AG09309 (cell line): ENCODE measurements around the gene NTNG1.

Source experiments
- DNase-seq: peaks from one replicate; pipeline ENCODE4 v3.0.0-alpha.2; 2010; ENCODE audit warnings: low read depth
- H3K4me3 ChIP-seq: 2 replicates; pipeline ENCODE4 v1.5.1; 2011; ENCODE audit warnings: mild to moderate bottlenecking, low read depth, low read length, moderate library complexity; ENCODE audit not compliant: control insufficient read depth
- CTCF ChIP-seq: IDR thresholded peaks from 2 replicates; pipeline ENCODE4 v1.5.1; 2011; ENCODE audit warnings: mild to moderate bottlenecking, low read depth, low read length, inconsistent platforms; ENCODE audit not compliant: insufficient read depth, control insufficient read depth; ENCODE audit errors: missing control alignments

The NTNG1 gene

DNA sequence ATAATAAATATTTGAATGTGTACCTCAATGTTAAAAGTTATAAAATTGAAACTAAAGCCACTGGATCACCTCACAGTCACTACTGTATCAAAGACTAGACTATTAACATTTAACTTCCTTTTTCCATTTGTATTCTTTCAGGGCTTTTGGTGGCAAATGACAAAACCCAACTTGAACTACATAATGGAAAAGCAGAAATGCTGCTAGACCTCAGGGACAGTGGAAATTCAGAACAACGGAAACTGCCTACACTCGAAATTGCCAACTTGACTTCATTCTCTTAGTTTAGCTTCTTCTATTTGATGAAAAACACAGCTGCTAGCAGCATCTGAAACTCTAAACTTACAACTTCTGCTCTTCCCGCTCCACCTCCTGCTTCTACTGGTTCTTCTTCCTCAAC, 34.9 kb upstream of the NTNG1 start:
- DNase-seq: no peak
- no peak for TF ChIP-seq CTCF

DNA sequence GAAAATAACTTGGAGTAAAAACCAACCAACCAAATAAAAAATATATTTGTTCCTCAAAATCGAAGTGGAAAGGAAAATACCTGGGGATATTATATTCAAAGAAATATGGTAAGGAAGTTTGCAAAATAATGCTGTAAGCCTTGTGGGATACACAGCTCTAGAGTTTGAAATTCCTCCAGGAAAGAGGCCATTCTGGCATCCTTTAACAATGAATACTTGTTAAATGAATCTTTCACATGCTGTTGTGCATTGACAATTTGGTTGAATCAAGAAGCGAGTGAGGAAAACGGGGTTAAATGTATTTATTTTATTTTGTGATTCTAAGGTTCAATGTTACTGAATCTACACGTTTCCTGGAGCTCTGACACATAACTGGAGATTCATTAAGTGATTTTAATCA, 30.5 kb upstream of the NTNG1 start:
- TF ChIP-seq CTCF: no peak
- DNase-seq: peak; percentile 16
- no peak overlapping the region for H3K4me3 ChIP-seq

More for the DNA sequence above, 34.9 kb upstream of the NTNG1 start:
- H3K4me3 ChIP-seq: no peak overlapping the region

DNA sequence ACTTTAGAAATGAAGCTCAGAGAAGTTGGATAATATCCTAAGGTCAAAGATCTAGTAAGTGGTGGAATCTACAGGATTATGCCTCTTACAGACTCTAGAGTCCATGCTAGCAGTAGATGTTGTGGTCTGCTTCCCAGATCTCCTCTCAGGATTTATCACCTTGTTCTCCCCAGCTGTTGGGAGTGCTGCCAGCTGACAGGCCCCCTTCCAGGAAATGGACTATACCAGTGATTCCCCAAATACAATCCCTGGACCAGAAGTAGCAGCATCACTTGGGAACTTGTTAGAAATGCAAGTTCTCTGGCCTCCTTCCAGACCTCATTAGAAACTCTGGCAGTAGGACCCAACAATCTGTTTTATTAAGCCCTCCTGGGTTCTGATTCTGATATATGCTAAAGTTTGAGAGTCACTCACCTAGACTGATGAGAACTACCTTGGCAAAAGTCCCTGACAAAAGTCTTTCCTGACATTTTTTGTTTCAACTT, 24.5 kb upstream of the NTNG1 start:
- TF ChIP-seq CTCF: no peak
- DNase-seq: no peak
- no peak overlapping the region for H3K4me3 ChIP-seq

- no peak for TF ChIP-seq CTCF
- no peak for DNase-seq
- H3K4me3 ChIP-seq: no peak overlapping the region
These were observed 18.6 kb upstream of the NTNG1 start for GRCh38 chr1:107122225-107122624.

DNA sequence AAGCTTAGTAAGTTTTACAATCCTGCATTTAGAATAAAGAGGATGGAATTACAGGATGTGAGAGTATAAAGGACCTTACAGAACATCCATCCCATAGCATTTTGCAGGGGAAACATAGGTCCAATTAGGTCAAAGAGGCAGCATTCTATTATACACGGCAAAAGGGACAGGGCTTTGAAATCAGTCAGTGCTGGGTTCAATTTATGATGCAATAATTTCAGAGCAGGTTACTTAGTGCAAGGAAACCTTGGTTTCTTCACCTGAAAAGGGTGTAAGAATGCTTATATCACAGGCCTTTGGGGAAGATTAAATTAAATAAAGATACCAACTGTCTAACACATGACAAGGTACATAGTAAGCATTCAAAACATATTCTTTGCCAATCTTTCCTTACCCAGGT, 17.1 kb upstream of the NTNG1 start:
- DNase-seq: no peak
- no peak for TF ChIP-seq CTCF
- no peak overlapping the region for H3K4me3 ChIP-seq

DNA sequence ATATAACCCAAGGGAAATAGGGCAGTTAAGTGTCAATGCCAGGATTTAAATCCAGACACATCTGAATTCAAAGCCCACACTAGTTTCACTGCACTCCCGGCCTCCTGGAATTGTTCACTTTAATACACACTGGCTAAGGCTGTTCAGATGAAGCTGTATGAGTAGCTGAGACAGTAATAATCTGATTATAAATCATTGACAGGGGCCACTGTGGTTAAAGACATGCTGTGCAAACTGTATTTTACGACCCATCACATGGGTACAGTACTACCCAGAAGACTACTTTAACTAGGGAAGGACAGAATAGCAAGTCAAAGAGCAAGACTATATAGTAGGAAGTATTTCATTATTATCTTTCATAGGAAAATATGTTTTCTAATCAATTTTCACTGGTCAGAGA, 16.1 kb upstream of the NTNG1 start:
- no peak for DNase-seq
- no peak overlapping the region for H3K4me3 ChIP-seq
- no peak for TF ChIP-seq CTCF

- no peak for DNase-seq
- TF ChIP-seq CTCF: no peak
- H3K4me3 ChIP-seq: no peak overlapping the region
These were observed 8.6 kb upstream of the NTNG1 start for GRCh38 chr1:107132195-107132594.
